Esophagus squamous epithelium (tissue), 5 donors: ENCODE results near the gene GNAT2. TPM values are rescaled to one million over a fixed set of nuclear protein-coding genes. Genes with fewer than 3 reads are reported as not detected.

Source experiments
- DNase-seq: peaks from one replicate; lab custom pipeline; 2025; lab: John Stamatoyannopoulos, UW
- H3K27ac ChIP-seq, 4 donors: fragments of 200-600 bp; sonication (generic); one replicate each; pipeline ENCODE4 v1.5.1; 2016 to 2019; ENCODE audit warnings: mild to moderate bottlenecking in 1 of 4
- H3K27me3 ChIP-seq, 4 donors: fragments of 200-600 bp; sonication (generic); 1 replicate in 3 of 4; 2 replicates in 1 of 4; pipeline versions ENCODE4 v1.5.1 to v1.6.0; 2017 to 2021; ENCODE audit warnings: antibody characterized with exemption in 1 of 4
- H3K36me3 ChIP-seq, 3 donors: fragments of 200-600 bp; sonication (generic); one replicate each; pipeline ENCODE4 v1.5.1; 2016 to 2019
- H3K4me1 ChIP-seq, 3 donors: fragments of 200-600 bp; sonication (generic); one replicate each; pipeline ENCODE4 v1.5.1; 2017 to 2019
- H3K4me3 ChIP-seq, 4 donors: fragments of 200-600 bp; sonication (generic); 1 replicate in 3 of 4; 2 replicates in 1 of 4; pipeline ENCODE4 v1.5.1; 2016 to 2019; ENCODE audit warnings: mild to moderate bottlenecking in 2 of 4, moderate library complexity in 1 of 4
- H3K9me3 ChIP-seq, 3 donors: fragments of 200-600 bp; sonication (generic); one replicate each; pipeline ENCODE4 v1.5.1; 2016 to 2019
- CTCF ChIP-seq, 6 experiments: fragments of 450-650 bp in 4 of 6; fragments of 200-600 bp in 2 of 6; sonication (generic) in 2 of 6; IDR thresholded peaks; one replicate each; pipeline ENCODE4 v1.5.1; 2016 to 2019; ENCODE audit warnings: antibody characterized with exemption in 6 of 6, mild to moderate bottlenecking in 4 of 6, moderate library complexity in 4 of 6
- POLR2A ChIP-seq, 4 donors: fragments of 450-650 bp; IDR thresholded peaks; one replicate each; pipeline ENCODE4 v1.6.1; 2017; ENCODE audit warnings: antibody characterized with exemption in 4 of 4, mild to moderate bottlenecking in 4 of 4, moderate library complexity in 3 of 4
- WGBS, 2 donors: methylation state at CpG; one replicate each; pipeline ENCODE4 v1.1.5; 2018; 5-methylcytosine and 5-hydroxymethylcytosine counted together
- intact Hi-C: fragments of 100-400 bp; cut with DNase I; formaldehyde crosslinking; loops from one replicate; pipeline ENCODE4 v1.15.0; 2022
- total RNA-seq, 4 donors: library from RNA; depleted of rRNA; stranded (reverse); fragments of >200 nt; gene quantifications; one replicate each; pipeline ENCODE4 v1.1.0, GENCODE V29; 2016
- donor health status: DM: yes; HTN: yes; CAD: no.

GNAT2 gene
- total RNA-seq, 4 donors from 2014 or later = not detected

- H3K27me3 ChIP-seq = no peaks in the 10 kb centered on the region
- H3K36me3 ChIP-seq = no peaks in the 10 kb centered on the region
- 64 to 74% methylated on average over 5 to 9 of the region's 9 CpGs for WGBS, 2 donors
- no peak for DNase-seq
- TF ChIP-seq POLR2A (IDR thresholded peaks at IDR 0.05) (no peak), CTCF (IDR thresholded peaks at IDR 0.05) (no peak)
- H3K4me1 ChIP-seq = peaks cover 0 to 39% (median 18%) of the 10 kb centered on the region in 3 donors
- H3K27ac ChIP-seq = no peak overlapping the region
- no peak overlapping the region for H3K4me3 ChIP-seq
- intact Hi-C loops = loop anchor here (5.0 kb wide), 1 partner anchor 97 kb away; no protein-coding TSS in a partner anchor
- H3K9me3 ChIP-seq = no peaks in the 10 kb centered on the region
Measured at GRCh38 chr1:109639063-109639840, 19.8 kb upstream of the GNAT2 start.

- intact Hi-C loops = loop anchor here (5.0 kb wide), 1 partner anchor 95 kb away; no protein-coding TSS in a partner anchor
- 89 to 94% methylated on average over 7 of the region's 7 CpGs for WGBS, 2 donors
- TF ChIP-seq CTCF (IDR thresholded peaks at IDR 0.05) = no peak
Measured at GRCh38 chr1:109637446-109637845, 18.0 kb upstream of the GNAT2 start.

GRCh38 chr1:109636201-109636952, 17.0 kb upstream of the GNAT2 start:
- intact Hi-C loops = loop anchor here (5.0 kb wide), 1 partner anchor 94 kb away; no protein-coding TSS in a partner anchor
- H3K9me3 ChIP-seq = no peaks in the 10 kb centered on the region
- H3K36me3 ChIP-seq = peaks cover 0 to 7% (median 0%) of the 10 kb centered on the region in 3 donors
- H3K27me3 ChIP-seq = no peaks in the 10 kb centered on the region
- no peak overlapping the region for H3K27ac ChIP-seq
- peaks cover 0 to 50% (median 10%) of the 10 kb centered on the region in 3 donors for H3K4me1 ChIP-seq
- no peak for DNase-seq
- 35 to 44% methylated on average over 7 to 8 of the region's 9 CpGs for WGBS, 2 donors
- TF ChIP-seq CTCF (IDR thresholded peaks at IDR 0.05) = no peak
- no peak for TF ChIP-seq POLR2A (IDR thresholded peaks at IDR 0.05)
- H3K4me3 ChIP-seq = no peak overlapping the region

More at GRCh38 chr1:109637446-109637845, 18.0 kb upstream of the GNAT2 start:
- Histone ChIP-seq H3K4me1 (peaks cover 0 to 40% (median 10%) of the 10 kb centered on the region in 3 donors), H3K36me3 (no peaks in the 10 kb centered on the region), H3K4me3 (no peak overlapping the region), H3K9me3 (no peaks in the 10 kb centered on the region), H3K27me3 (no peaks in the 10 kb centered on the region), H3K27ac (no peak overlapping the region)
- DNase-seq = no peak

- Histone ChIP-seq H3K27me3 (no peaks in the 10 kb centered on the region), H3K4me3 (no peak overlapping the region), H3K27ac (no peak overlapping the region), H3K4me1 (peaks cover 0 to 51% (median 10%) of the 10 kb centered on the region in 3 donors), H3K36me3 (peaks cover 5 to 12% (median 5%) of the 10 kb centered on the region in 3 donors), H3K9me3 (no peaks in the 10 kb centered on the region)
- no peak for TF ChIP-seq CTCF (IDR thresholded peaks at IDR 0.05)
- no peak for TF ChIP-seq POLR2A (IDR thresholded peaks at IDR 0.05)
- DNase-seq = no peak
- intact Hi-C loops = loop anchor here (5.0 kb wide), 1 partner anchor 94 kb away; no protein-coding TSS in a partner anchor
- 64 to 85% methylated on average over 2 of the region's 2 CpGs for WGBS, 2 donors
Measured at GRCh38 chr1:109635862-109636200, 16.4 kb upstream of the GNAT2 start.
